Activated T-cell treated with anti-CD3 and anti-CD28 coated beads for 24 hours (primary cell): ENCODE measurements around the gene LMX1A.

Source experiments
- DNase-seq: peaks from one replicate; pipeline ENCODE4 v3.0.0-alpha.2; 2020; ENCODE audit warnings: low read depth

The LMX1A gene

GRCh38 chr1:165325460-165326203 is 30.9 kb downstream of the LMX1A start:
- DNase-seq, result no peak

DNA sequence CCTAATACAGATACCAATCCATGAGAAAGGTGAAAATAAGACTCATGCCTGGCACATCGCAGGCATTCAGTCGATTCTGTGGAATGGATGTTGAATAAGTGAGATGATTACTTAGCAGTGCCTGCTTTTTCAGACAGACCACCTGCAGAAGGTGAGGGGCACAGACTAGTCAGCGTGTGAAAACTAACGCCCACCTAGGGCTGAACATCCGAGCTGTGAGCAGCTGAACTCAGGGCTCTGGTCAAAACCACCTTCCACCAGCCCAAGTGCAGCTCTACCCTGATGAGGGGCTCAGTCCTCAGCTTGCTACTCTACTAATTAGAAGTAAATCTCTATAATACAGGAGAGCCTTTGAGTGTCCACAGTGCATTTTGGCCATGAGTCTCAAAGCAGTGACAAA is 32.5 kb downstream of the LMX1A start:
- no peak for DNase-seq

- no peak for DNase-seq
Observed at GRCh38 chr1:165317612-165318011, 38.9 kb downstream of the LMX1A start.

GRCh38 chr1:165316153-165316772 is 40.3 kb downstream of the LMX1A start:
- DNase-seq, result no peak

- DNase-seq, result no peak
Observed at GRCh38 chr1:165315481-165315880, 41.0 kb downstream of the LMX1A start.

DNA sequence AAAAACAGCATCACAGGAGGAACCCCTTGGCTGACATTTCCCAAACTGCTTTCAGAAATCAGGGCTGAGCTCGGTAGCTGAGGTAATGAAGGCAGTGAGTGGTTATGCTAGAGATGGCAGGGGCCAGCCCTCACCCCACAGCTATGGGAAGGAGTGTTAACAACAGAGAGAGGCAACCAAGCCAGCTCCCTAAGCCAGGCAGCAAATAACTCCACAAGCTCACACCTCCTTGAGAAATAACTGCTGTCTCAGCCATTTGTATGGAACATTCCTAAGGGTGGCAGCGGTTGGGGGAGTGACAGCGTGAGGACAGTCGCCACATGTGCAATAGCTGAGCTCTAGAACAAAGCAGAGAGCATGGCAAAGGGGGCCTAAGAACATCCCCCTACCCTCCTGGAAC is 42.6 kb downstream of the LMX1A start:
- DNase-seq, result no peak

- no peak for DNase-seq
Observed at GRCh38 chr1:165312591-165312990, 43.9 kb downstream of the LMX1A start.

DNA sequence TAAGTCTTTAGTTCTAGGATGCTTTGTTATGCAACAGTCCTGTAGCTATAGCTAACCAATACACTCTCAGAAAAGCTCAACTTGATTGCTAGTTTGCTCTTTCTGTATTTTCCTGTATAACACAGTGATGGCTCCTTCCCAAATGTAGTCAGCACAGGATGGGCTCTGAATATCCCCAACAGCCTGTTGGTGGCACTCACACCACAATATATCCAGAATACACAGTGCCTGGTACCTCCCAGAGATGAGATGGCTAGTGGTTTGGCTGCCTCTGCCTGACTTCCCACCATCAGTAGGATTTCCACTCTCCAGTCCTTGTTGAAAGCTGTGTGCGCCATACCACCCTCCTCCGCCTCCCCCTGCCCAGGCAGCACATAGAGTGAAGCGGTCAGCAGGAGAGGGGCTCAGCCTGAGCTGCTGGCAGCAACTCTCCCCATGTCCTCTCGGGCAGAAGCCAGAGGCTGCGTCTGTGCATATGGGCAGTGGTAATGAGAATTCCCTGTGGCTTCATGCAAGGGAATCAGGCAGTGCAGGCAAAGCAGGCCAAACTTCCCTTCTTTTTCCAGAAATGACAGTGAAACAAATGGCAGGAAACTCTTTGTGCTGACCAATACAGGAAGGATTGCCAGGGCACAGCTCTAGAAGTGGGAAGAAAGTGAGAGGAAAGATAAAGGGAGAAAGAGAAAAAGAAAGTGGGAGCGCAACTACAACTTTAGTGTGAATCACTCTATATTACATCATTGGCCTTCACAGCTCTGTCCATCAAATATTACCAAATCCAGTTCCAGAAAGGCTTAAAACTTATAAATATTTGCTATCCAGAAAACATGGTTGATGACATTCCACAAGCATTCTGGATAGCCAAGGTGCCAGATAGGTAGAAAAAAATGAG is 49.7 kb downstream of the LMX1A start:
- no peak for DNase-seq

DNA sequence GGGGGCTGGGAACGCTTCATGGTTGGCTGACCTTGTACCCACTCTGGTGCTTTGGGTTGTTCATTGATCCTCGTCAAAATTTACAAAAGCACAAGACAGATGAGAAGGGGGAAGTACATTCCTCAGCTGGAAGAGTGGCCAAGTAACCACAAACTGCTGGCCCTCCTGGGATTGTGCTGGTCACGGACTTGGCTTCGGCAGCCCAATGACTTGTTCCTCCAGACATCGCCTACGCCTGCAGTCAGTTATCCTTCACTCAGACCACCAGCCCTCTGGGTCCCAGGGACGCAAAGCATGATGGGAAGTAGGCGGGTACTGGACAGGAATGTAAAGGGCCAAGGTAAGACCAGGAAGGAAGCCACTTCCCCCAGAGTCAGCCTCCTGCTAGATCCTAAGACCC is 53.1 kb downstream of the LMX1A start:
- DNase-seq, result no peak

DNA sequence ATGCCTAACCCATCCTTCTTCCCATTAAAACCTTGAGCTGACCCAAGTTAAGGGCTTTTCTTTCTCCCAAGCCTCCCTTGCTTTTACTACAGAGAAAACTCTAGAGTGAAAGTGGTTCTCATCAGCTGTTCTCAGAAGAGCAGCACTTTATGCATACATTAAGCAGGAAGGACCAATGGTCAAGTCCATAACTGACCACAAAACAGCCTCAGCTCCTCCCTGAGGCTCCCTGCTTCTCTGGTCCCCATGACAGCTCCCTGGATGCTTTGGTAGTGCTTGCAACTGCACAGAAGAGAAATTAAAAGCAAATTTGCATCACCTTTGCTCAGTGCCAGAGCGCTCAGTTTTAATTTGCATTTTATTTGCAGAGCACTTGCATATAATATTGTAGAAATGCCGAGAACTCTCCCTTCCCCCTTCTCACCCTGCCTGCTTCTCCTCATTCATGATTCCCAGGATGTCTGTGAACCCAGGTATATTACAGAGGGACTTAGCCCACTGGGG is 56.1 kb downstream of the LMX1A start:
- DNase-seq, result no peak

DNA sequence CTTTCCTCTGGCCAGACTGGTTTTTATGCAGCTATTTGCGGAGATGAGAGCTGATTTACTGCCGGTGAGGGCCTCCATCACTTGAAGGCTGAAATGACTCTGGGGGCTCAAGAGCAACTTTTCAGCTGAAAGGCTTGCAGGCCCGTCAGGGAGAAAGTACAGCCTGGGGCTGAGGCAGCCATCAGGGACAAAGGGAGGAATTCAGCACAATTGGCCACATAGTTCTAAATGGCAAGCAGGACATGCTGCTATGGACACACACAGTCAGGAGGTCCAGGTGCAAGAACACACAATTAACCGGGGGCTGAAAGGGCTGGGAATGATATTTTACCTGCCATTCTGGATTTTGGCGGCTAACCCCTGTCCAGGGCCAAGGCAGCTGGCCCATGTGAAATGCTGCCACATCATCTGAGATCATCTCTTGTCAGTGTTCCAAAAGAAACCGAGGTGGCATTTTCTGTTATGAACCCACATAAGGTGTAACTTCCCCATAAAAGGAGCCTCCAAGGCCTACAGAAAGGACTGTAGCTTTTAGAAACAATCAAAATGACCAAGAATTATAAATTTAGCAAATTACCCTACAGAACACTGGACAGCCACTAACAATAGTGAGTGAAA is 58.2 kb downstream of the LMX1A start:
- DNase-seq, result no peak

DNA sequence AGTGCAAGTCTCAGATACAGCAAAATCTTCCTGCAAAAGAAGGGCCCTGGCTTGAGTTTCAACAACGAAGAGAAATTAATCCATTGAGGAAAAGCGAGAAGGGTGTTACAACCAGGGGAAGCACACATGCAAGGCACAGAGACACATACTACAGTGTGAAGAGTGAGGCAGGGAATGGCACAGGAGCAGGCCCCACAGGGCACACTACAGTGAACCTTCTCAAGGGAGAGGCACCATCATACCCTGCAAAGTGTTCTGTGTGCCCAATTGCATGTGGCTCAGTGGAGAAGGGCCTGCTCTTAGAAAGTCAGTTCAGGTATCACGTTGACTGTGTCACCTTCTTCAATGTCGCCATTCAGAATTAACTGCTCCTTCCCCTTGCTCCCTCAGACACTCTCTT is 60.3 kb downstream of the LMX1A start:
- no peak for DNase-seq

GRCh38 chr1:165290148-165290547 is 66.4 kb downstream of the LMX1A start:
- no peak for DNase-seq

GRCh38 chr1:165289556-165289955 is 67.0 kb downstream of the LMX1A start:
- DNase-seq, result no peak

GRCh38 chr1:165288350-165289120 is 68.0 kb downstream of the LMX1A start:
- no peak for DNase-seq

- DNase-seq, result no peak
Observed at GRCh38 chr1:165287781-165288180, 68.7 kb downstream of the LMX1A start.

GRCh38 chr1:165287329-165287728 is 69.2 kb downstream of the LMX1A start:
- DNase-seq, result no peak

DNA sequence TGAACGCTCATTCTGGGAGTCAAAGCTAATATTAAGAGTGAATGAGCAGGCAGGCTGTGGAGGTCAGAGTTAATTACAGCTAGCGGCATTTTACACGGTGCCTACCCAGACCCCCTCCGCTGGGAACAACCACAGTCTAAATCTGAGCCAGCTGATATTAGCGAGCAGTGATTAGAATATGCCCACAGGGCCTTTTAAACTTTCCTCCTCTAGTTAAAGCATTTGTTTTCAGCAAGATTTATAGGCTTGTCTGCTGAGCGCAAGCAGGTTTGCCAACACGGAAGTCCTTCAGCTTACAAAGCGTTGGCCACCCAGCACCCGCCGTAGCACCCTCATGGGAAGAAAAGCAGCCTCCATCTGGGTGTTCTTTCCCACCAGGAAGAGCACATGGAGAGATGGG is 72.1 kb downstream of the LMX1A start:
- DNase-seq, result no peak

GRCh38 chr1:165281207-165281901 is 75.2 kb downstream of the LMX1A start:
- DNase-seq, result no peak

DNA sequence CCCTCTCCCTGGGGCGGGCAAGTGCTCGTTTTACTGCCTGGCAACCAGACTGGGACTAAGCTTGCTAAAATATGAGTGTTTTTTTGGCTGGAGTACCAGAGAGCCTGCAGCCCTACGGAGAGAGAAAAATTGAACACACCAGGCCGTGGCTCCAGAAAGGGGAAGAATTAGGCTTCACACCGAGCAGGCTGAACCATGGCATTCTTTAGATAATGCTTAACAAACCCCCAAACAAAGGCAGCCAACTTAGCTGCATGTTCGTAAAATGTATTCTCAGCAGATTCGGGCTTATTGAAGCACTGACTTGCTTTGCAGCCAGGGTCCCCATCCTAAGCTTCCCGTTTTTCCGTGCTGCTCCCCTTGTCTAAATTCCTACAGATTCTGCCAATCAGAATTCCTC is 76.6 kb downstream of the LMX1A start:
- no peak for DNase-seq

GRCh38 chr1:165276314-165276713 is 80.2 kb downstream of the LMX1A start:
- no peak for DNase-seq
